Neural progenitor cell (in vitro differentiated cells): ENCODE measurements around the gene ORC4. TPM values are rescaled to one million over a fixed set of nuclear protein-coding genes. Genes with fewer than 3 reads are reported as not detected.

ENCODE experiments used
- DNase-seq: peaks from one replicate; pipeline ENCODE4 v3.0.0-alpha.2; 2016; ENCODE audit warnings: low spot score
- H2AFZ ChIP-seq: fragments of 200-600 bp; sonication (generic); replicated peaks from 2 replicates; pipeline ENCODE4 v1.6.1; 2016; ENCODE audit warnings: antibody characterized with exemption
- H3F3A ChIP-seq: fragments of 200-600 bp; sonication (generic); 2 replicates; pipeline ENCODE4 v1.6.1; 2016; ENCODE audit warnings: antibody characterized with exemption, low read depth
- H3K27ac ChIP-seq: fragments of 200-600 bp; sonication (generic); 2 replicates; pipeline ENCODE4 v1.5.1; 2016; ENCODE audit warnings: mild to moderate bottlenecking
- H3K27me3 ChIP-seq: fragments of 200-600 bp; sonication (generic); 2 replicates; pipeline ENCODE4 v1.6.1; 2016; ENCODE audit warnings: mild to moderate bottlenecking, moderate library complexity
- H3K36me3 ChIP-seq: fragments of 200-600 bp; sonication (generic); 2 replicates; pipeline ENCODE4 v1.5.1; 2016
- H3K4me1 ChIP-seq: fragments of 200-600 bp; sonication (generic); 2 replicates; pipeline ENCODE4 v1.6.1; 2016; ENCODE audit warnings: mixed run types
- H3K4me2 ChIP-seq: fragments of 200-600 bp; sonication (generic); 2 replicates; pipeline ENCODE4 v1.6.1; 2016
- H3K4me3 ChIP-seq: fragments of 200-600 bp; sonication (generic); 2 replicates; pipeline ENCODE4 v1.5.1; 2016
- H3K79me2 ChIP-seq: fragments of 200-600 bp; sonication (generic); 2 replicates; pipeline ENCODE4 v1.6.1; 2016; ENCODE audit warnings: low read depth
- H3K9ac ChIP-seq: fragments of 200-600 bp; sonication (generic); 2 replicates; pipeline ENCODE4 v1.6.1; 2016
- H3K9me3 ChIP-seq: fragments of 200-600 bp; sonication (generic); 2 replicates; pipeline ENCODE4 v1.5.1; 2016; ENCODE audit warnings: low read depth
- H4K20me1 ChIP-seq: fragments of 200-600 bp; sonication (generic); 2 replicates; pipeline ENCODE4 v1.6.1; 2016; ENCODE audit warnings: low read depth
- H3K27ac Mint-ChIP-seq: 3 replicates; pipeline ENCODE4 v1.8.0; 2021; ENCODE audit warnings: mixed read lengths
- H3K27me3 Mint-ChIP-seq: 2 replicates; pipeline ENCODE4 v1.8.0; 2022; ENCODE audit warnings: low read depth, mild to moderate bottlenecking, inconsistent platforms, moderate library complexity, mixed read lengths; ENCODE audit not compliant: insufficient read depth
- H3K36me3 Mint-ChIP-seq: 3 replicates; pipeline ENCODE4 v1.8.0; 2021; ENCODE audit warnings: mixed read lengths
- H3K4me1 Mint-ChIP-seq: 3 replicates; pipeline ENCODE4 v1.8.0; 2021; ENCODE audit warnings: mixed read lengths
- H3K4me3 Mint-ChIP-seq: 3 replicates; pipeline ENCODE4 v1.8.0; 2021; ENCODE audit warnings: mild to moderate bottlenecking, moderate library complexity, mixed read lengths
- H3K9me3 Mint-ChIP-seq: 3 replicates; pipeline ENCODE4 v1.8.0; 2020; ENCODE audit warnings: mixed read lengths
- EZH2 ChIP-seq: fragments of 200-600 bp; sonication (generic); IDR thresholded peaks from 2 replicates; pipeline ENCODE4 v1.6.1; 2017; ENCODE audit warnings: antibody characterized with exemption, mild to moderate bottlenecking, moderate library complexity
- EZH2phosphoT487 ChIP-seq: fragments of 200-600 bp; sonication (generic); IDR thresholded peaks from 2 replicates; pipeline ENCODE4 v1.6.1; 2017; ENCODE audit warnings: antibody characterized with exemption
- total RNA-seq: library from RNA; depleted of rRNA; stranded (reverse); fragments of >200 nt; gene quantifications from 2 replicates; pipeline ENCODE4 v1.2.3, GENCODE V29; 2015; ENCODE audit warnings: low replicate concordance
- TF ChIP-seq, protein P1 (sequence below): fragments of 200-600 bp; sonication (generic); IDR thresholded peaks from 2 replicates; pipeline ENCODE4 v1.5.1; 2017; ENCODE audit warnings: antibody characterized with exemption, mild to moderate bottlenecking

Gene ORC4
- total RNA-seq, 1 donor from 2014 or later = 314 TPM

DNA sequence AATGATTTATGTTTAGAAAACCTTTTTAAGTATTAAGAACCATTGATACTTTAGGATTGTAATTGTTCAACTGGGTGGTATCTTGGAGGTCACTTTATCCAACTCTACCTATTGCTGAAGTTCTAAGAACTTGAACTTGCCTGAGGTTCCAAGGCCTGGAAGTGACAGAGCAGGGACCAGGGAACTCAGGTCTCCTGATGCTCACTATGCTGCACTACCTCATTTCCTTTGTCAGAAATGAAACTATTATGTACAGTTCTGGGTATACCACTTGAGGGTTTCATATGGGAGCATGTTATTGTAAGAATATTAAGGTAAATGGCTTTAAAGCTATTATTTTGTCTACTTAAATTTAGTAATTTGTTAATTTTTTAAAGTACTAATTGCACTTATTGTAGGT lies 3.3 kb upstream of the ORC4 start:
- peaks cover 85% of the 10 kb centered on the region for H3K79me2 ChIP-seq
- no peak overlapping the region for H3K9ac ChIP-seq
- no peaks in the 10 kb centered on the region for H3K36me3 Mint-ChIP-seq
- H3K4me1 Mint-ChIP-seq = peaks cover 29% of the 10 kb centered on the region
- no peaks in the 10 kb centered on the region for H3K27me3 ChIP-seq
- peaks cover 20% of the 10 kb centered on the region for H3F3A ChIP-seq
- H3K27ac ChIP-seq = no peak overlapping the region
- no peaks in the 10 kb centered on the region for H3K9me3 Mint-ChIP-seq
- no peaks in the 10 kb centered on the region for H3K9me3 ChIP-seq
- H3K27me3 Mint-ChIP-seq = no peaks in the 10 kb centered on the region
- H3K4me3 ChIP-seq = no peak overlapping the region
- peak overlapping the region; percentile 78 for H3K4me2 ChIP-seq
- TF ChIP-seq EZH2phosphoT487 (no peak), EZH2 (no peak)
- TF ChIP-seq, protein P1, sequence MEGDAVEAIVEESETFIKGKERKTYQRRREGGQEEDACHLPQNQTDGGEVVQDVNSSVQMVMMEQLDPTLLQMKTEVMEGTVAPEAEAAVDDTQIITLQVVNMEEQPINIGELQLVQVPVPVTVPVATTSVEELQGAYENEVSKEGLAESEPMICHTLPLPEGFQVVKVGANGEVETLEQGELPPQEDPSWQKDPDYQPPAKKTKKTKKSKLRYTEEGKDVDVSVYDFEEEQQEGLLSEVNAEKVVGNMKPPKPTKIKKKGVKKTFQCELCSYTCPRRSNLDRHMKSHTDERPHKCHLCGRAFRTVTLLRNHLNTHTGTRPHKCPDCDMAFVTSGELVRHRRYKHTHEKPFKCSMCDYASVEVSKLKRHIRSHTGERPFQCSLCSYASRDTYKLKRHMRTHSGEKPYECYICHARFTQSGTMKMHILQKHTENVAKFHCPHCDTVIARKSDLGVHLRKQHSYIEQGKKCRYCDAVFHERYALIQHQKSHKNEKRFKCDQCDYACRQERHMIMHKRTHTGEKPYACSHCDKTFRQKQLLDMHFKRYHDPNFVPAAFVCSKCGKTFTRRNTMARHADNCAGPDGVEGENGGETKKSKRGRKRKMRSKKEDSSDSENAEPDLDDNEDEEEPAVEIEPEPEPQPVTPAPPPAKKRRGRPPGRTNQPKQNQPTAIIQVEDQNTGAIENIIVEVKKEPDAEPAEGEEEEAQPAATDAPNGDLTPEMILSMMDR = no peak
- no peak overlapping the region for H3K27ac Mint-ChIP-seq
- no peak for DNase-seq
- peaks cover 41% of the 10 kb centered on the region for H4K20me1 ChIP-seq
- H3K4me3 Mint-ChIP-seq = no peak overlapping the region
- peaks cover 15% of the 10 kb centered on the region for H3K4me1 ChIP-seq
- H3K36me3 ChIP-seq = no peaks in the 10 kb centered on the region
- H2AFZ ChIP-seq = no peak overlapping the region

DNA sequence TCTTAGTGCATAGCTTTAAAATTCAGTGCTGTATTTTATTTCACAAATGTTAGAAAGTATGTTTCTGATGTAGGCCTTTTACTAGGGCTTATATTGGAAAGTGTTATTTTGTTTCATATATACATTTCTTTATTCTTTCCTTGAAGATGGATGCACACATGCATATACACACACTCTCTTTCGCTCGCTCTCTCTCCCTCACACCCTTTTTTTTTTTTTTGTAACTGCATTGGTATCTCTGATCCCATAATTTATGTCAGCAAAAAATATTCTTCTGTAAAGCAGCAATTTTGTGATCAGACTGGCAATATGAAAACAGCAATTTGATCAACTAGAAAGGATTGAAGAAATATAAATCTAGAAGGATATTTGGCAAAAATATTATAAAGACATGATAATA lies 2.3 kb upstream of the ORC4 start:
- peak overlapping the region; percentile 99 for H3K4me3 Mint-ChIP-seq
- H3K79me2 ChIP-seq = peaks cover 87% of the 10 kb centered on the region
- TF ChIP-seq EZH2phosphoT487 (no peak), EZH2 (no peak)
- TF ChIP-seq, protein P1 = no peak
- H3F3A ChIP-seq = peaks cover 20% of the 10 kb centered on the region
- peak overlapping the region; percentile 61 for H3K9ac ChIP-seq
- no peak overlapping the region for H3K27ac Mint-ChIP-seq
- H3K4me1 Mint-ChIP-seq = peaks cover 36% of the 10 kb centered on the region
- H3K4me2 ChIP-seq = peak overlapping the region; percentile 78
- peak overlapping the region; percentile 93 for H3K4me3 ChIP-seq
- DNase-seq = no peak
- no peaks in the 10 kb centered on the region for H3K36me3 ChIP-seq
- H3K9me3 Mint-ChIP-seq = no peaks in the 10 kb centered on the region
- peaks cover 2% of the 10 kb centered on the region for H3K36me3 Mint-ChIP-seq
- no peaks in the 10 kb centered on the region for H3K27me3 ChIP-seq
- H3K9me3 ChIP-seq = no peaks in the 10 kb centered on the region
- no peak overlapping the region for H2AFZ ChIP-seq
- no peak overlapping the region for H3K27ac ChIP-seq
- H4K20me1 ChIP-seq = peaks cover 51% of the 10 kb centered on the region
- no peaks in the 10 kb centered on the region for H3K27me3 Mint-ChIP-seq
- H3K4me1 ChIP-seq = peaks cover 25% of the 10 kb centered on the region

DNA sequence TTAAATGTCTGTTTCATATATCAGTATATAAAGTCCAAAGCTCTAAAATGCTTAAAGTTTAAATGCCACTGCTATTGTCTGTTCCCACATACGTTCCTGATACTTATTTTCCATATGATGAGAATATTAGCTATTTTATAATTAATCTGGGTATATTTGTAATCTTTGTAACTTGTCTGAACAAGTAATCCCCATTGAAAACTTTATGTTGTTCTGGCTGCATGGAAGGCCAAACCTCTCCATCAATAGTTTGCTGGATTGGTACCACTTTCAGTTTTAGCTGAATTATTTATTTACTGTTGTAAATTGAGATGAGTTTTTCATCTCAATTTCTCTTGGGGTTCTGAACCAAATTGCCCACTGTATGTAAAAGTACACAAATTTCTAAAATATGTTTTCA lies 1.8 kb upstream of the ORC4 start:
- Histone ChIP-seq H2AFZ (no peak overlapping the region), H3K27ac (no peak overlapping the region), H3K4me1 (peaks cover 26% of the 10 kb centered on the region), H3F3A (peaks cover 20% of the 10 kb centered on the region), H3K4me2 (peak overlapping the region; percentile 78), H3K4me3 (peak overlapping the region; percentile 93), H3K79me2 (peaks cover 87% of the 10 kb centered on the region), H3K36me3 (no peaks in the 10 kb centered on the region), H3K9ac (peak overlapping the region; percentile 61), H4K20me1 (peaks cover 56% of the 10 kb centered on the region), H3K9me3 (no peaks in the 10 kb centered on the region), H3K27me3 (no peaks in the 10 kb centered on the region)
- Mint-ChIP-seq H3K4me3 (peak overlapping the region; percentile 99), H3K9me3 (no peaks in the 10 kb centered on the region), H3K36me3 (peaks cover 2% of the 10 kb centered on the region), H3K4me1 (peaks cover 38% of the 10 kb centered on the region), H3K27me3 (no peaks in the 10 kb centered on the region), H3K27ac (peak overlapping the region; percentile 97)
- no peak for DNase-seq
- TF ChIP-seq, protein P1 = no peak
- TF ChIP-seq EZH2phosphoT487 (no peak), EZH2 (no peak)
